ENCODE measurements around the gene RPL38.

GRCh38 chr17:74177018-74177450, 26.4 kb upstream of the RPL38 start:
- no peak for TF ChIP-seq CTCF (IDR thresholded peaks at IDR 0.05)
- TF ChIP-seq EZH2 (IDR thresholded peaks at IDR 0.05; ENCODE audit: borderline replicate concordance, insufficient read depth, low read depth, low read length, poor library complexity, severe bottlenecking) = no peak
